HepG2 (cell line): ENCODE results near the gene PCYT2. TPM values are rescaled to one million over a fixed set of nuclear protein-coding genes. Genes with fewer than 3 reads are reported as not detected.

Experiments
- DPF2 ChIP-seq: sonication (generic); formaldehyde crosslinking; IDR thresholded peaks from 2 replicates; pipeline ENCODE4 v1.4.0; 2020; ENCODE audit warnings: mild to moderate bottlenecking, low read depth, missing genetic modification reagents, borderline replicate concordance
- HOXA3 ChIP-seq: sonication (generic); formaldehyde crosslinking; IDR thresholded peaks from 2 replicates; pipeline ENCODE4 v1.5.0; 2020; ENCODE audit warnings: missing genetic modification reagents
- LCORL ChIP-seq, 2 experiments: fragments of 450-650 bp in 1 of 2; sonication (generic) in 1 of 2; formaldehyde crosslinking in 1 of 2; IDR thresholded peaks; 2 replicates each; pipeline versions ENCODE4 v1.5.0 to v1.6.1; 2017 to 2020; ENCODE audit warnings: antibody characterized with exemption in 1 of 2, missing genetic modification reagents in 1 of 2
- LRRFIP1 ChIP-seq: sonication (generic); formaldehyde crosslinking; conservative IDR thresholded peaks from 2 replicates; pipeline ENCODE4 v1.4.0; 2020; ENCODE audit warnings: missing genetic modification reagents
- MIER3 ChIP-seq: IDR thresholded peaks from 2 replicates; pipeline ENCODE4 v1.6.1; 2016; ENCODE audit warnings: missing compliant biosample characterization, borderline replicate concordance
- NFIB ChIP-seq: sonication (generic); formaldehyde crosslinking; IDR thresholded peaks from 2 replicates; pipeline ENCODE4 v1.9.0; 2021; ENCODE audit warnings: missing genetic modification reagents, mild to moderate bottlenecking, borderline replicate concordance
- PAXIP1 ChIP-seq: sonication (generic); formaldehyde crosslinking; conservative IDR thresholded peaks from 2 replicates; pipeline ENCODE4 v1.4.0; 2020; ENCODE audit warnings: mild to moderate bottlenecking, missing genetic modification reagents, moderate library complexity
- REPIN1 ChIP-seq: sonication (generic); formaldehyde crosslinking; IDR thresholded peaks from 2 replicates; pipeline ENCODE4 v1.8.0; 2022; ENCODE audit warnings: missing genetic modification reagents, low read depth, mild to moderate bottlenecking, borderline replicate concordance
- SAP130 ChIP-seq: IDR thresholded peaks from 2 replicates; pipeline ENCODE4 v1.6.1; 2016; ENCODE audit warnings: low read depth
- TBX2 ChIP-seq: sonication (generic); formaldehyde crosslinking; IDR thresholded peaks from 2 replicates; pipeline ENCODE4 v1.5.0; 2020; ENCODE audit warnings: missing genetic modification reagents, mild to moderate bottlenecking, borderline replicate concordance
- TEAD2 ChIP-seq: sonication (generic); formaldehyde crosslinking; IDR thresholded peaks from 2 replicates; pipeline ENCODE4 v1.9.0; 2021; ENCODE audit warnings: missing genetic modification reagents
- U2AF1 ChIP-seq: fragments of 200-400 bp; formaldehyde crosslinking; optimal IDR thresholded peaks from 2 replicates; pipeline ENCODE3; 2017; ENCODE audit warnings: mild to moderate bottlenecking, low read depth, low read length
- ZC3H13 ChIP-seq: sonication (generic); formaldehyde crosslinking; IDR thresholded peaks from 2 replicates; pipeline ENCODE4 v1.8.1; 2023; ENCODE audit warnings: mild to moderate bottlenecking, missing genetic modification reagents, moderate library complexity
- ZKSCAN5 ChIP-seq: sonication (generic); formaldehyde crosslinking; IDR thresholded peaks from 2 replicates; pipeline ENCODE4 v1.5.1; 2020; ENCODE audit warnings: mild to moderate bottlenecking, missing genetic modification reagents
- ZKSCAN8 ChIP-seq: IDR thresholded peaks from 2 replicates; pipeline ENCODE4 v1.6.1; 2016; ENCODE audit warnings: borderline replicate concordance, missing genetic modification reagents, missing compliant biosample characterization
- ZNF12 ChIP-seq: sonication (generic); formaldehyde crosslinking; IDR thresholded peaks from 2 replicates; pipeline ENCODE4 v1.5.0; 2020; ENCODE audit warnings: missing genetic modification reagents
- ZNF124 ChIP-seq: sonication (generic); formaldehyde crosslinking; IDR thresholded peaks from 2 replicates; pipeline ENCODE4 v1.4.0; 2020; ENCODE audit warnings: missing genetic modification reagents
- ZNF3 ChIP-seq: IDR thresholded peaks from 2 replicates; pipeline ENCODE4 v1.7.0; 2017; ENCODE audit warnings: inconsistent platforms
- ZNF549 ChIP-seq: sonication (generic); formaldehyde crosslinking; IDR thresholded peaks from 2 replicates; pipeline ENCODE4 v1.5.0; 2020; ENCODE audit warnings: missing genetic modification reagents
- ZNF564 ChIP-seq: sonication (generic); formaldehyde crosslinking; IDR thresholded peaks from 2 replicates; pipeline ENCODE4 v1.8.1; 2023; ENCODE audit warnings: mild to moderate bottlenecking, missing genetic modification reagents
- ZNF7 ChIP-seq: IDR thresholded peaks from 2 replicates; pipeline ENCODE4 v1.6.1; 2016; ENCODE audit warnings: missing biosample characterization, missing genetic modification reagents
- ZNF720 ChIP-seq: sonication (generic); formaldehyde crosslinking; IDR thresholded peaks from 2 replicates; pipeline ENCODE4 v1.4.0; 2020; ENCODE audit warnings: missing genetic modification reagents
- ZNF740 ChIP-seq: sonication (generic); formaldehyde crosslinking; IDR thresholded peaks from 2 replicates; pipeline ENCODE4 v1.4.0; 2020; ENCODE audit warnings: missing genetic modification reagents
- ZNF772 ChIP-seq: sonication (generic); formaldehyde crosslinking; IDR thresholded peaks from 2 replicates; pipeline ENCODE4 v1.5.0; 2020; ENCODE audit warnings: mild to moderate bottlenecking, missing genetic modification reagents
- ZNF792 ChIP-seq: IDR thresholded peaks from 2 replicates; pipeline ENCODE4 v1.6.1; 2016
- polyA plus RNA-seq, 8 experiments: library from polyadenylated mRNA; depleted of rRNA in 3 of 8; stranded (reverse) in 7 of 8; unstranded in 1 of 8; fragments of >200 nt; fragmentation: Illumina TruSeq in 4 of 8; extraction: Trizol in 4 of 8; gene quantifications; 2 replicates each; pipeline versions ENCODE4 v1.2.1 to v1.2.3, GENCODE V29; 2011 to 2016; ENCODE audit warnings: low read depth in 4 of 8, missing spikeins in 1 of 8, mixed read lengths in 1 of 8; ENCODE audit not compliant: insufficient read depth in 1 of 8
- total RNA-seq, 5 experiments: library from RNA; depleted of rRNA; stranded (reverse); fragments of >200 nt; fragmentation: Illumina TruSeq; extraction: Trizol; gene quantifications; 2 replicates each; pipeline ENCODE4 v1.2.3, GENCODE V29; 2016; ENCODE audit warnings: low read depth in 1 of 5

The PCYT2 gene
- total and polyA plus RNA-seq, 2 of the 13 experiments (the other 11 are each of a cell fraction or from before 2014, with no cell fraction given), result 147 to 297 TPM

- TF ChIP-seq ZNF124 (CRISPR knock-in tag) (no peak), ZKSCAN5 (CRISPR knock-in tag) (no peak), ZNF12 (no peak), HOXA3 (CRISPR knock-in tag) (peak; percentile 77), ZNF740 (CRISPR knock-in tag) (no peak; the same call in 1 of the 2 replicates), ZNF3 (CRISPR knock-in tag) (no peak), TBX2 (CRISPR knock-in tag) (0 out of 2 replicates have a peak, but pooled peaks have one; percentile 21), PAXIP1 (CRISPR knock-in tag) (no peak), DPF2 (CRISPR knock-in tag) (no peak), MIER3 (no peak), TEAD2 (CRISPR knock-in tag) (no peak), ZNF792 (CRISPR knock-in tag) (no peak), ZNF772 (peak; percentile 69; the same call in 1 of the 2 replicates), ZC3H13 (peak; percentile 71), ZNF720 (CRISPR knock-in tag) (no peak), ZNF564 (CRISPR knock-in tag) (no peak), REPIN1 (CRISPR knock-in tag) (peak; percentile 73), NFIB (peak; percentile 61; the same call in 1 of the 2 replicates), LRRFIP1 (CRISPR knock-in tag) (no peak), ZNF549 (CRISPR knock-in tag) (no peak), ZNF7 (no peak), ZKSCAN8 (CRISPR knock-in tag) (no peak), SAP130 (0 out of 2 replicates have a peak, but pooled peaks have one; percentile 9), LCORL (IDR thresholded peaks at IDR 0.05) (no peak), LCORL (CRISPR knock-in tag; IDR thresholded peaks at IDR 0.05) (0 out of 2 replicates have a peak, but pooled peaks have one; percentile 14), U2AF1 (no peak)
Observed at GRCh38 chr17:81869221-81870130, 41.7 kb downstream of the PCYT2 start (continued).
